Measurements from ENCODE around the gene ITGA1. TPM values are rescaled to one million over a fixed set of nuclear protein-coding genes. Genes with fewer than 3 reads are reported as not detected.
"Not testable (repeated sequence)": the region's sequence is repeated elsewhere in the genome, so short reads cannot be mapped to it uniquely, and the experiment has no call there.

Gene ITGA1
- total RNA-seq, 4 donors from 2014 or later = 2.4 to 10.7 (median 5.4) TPM

DNA sequence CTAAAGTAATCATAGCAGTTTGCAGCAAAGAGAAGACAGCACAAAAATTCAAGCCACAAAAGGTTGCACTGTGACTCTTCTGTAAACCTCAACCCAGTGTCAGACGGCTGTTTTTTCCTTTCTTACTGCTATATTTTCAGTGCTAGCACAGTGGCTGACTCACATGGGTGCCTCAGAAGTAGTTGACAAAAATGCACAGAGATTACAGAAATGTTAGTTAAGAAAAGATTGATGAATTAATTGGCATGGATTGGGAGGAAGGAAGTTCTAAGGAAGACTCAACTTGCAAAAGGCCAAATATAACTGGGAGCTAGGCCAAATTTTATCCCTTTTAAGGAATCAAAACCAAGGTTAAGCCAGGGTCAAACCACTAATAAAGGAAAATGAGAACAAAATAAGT lies 43.7 kb upstream of the ITGA1 start:
- H3K4me3 ChIP-seq (ENCODE audit: low read depth, poor library complexity, severe bottlenecking) = no peak overlapping the region
- TF ChIP-seq, protein P1, sequence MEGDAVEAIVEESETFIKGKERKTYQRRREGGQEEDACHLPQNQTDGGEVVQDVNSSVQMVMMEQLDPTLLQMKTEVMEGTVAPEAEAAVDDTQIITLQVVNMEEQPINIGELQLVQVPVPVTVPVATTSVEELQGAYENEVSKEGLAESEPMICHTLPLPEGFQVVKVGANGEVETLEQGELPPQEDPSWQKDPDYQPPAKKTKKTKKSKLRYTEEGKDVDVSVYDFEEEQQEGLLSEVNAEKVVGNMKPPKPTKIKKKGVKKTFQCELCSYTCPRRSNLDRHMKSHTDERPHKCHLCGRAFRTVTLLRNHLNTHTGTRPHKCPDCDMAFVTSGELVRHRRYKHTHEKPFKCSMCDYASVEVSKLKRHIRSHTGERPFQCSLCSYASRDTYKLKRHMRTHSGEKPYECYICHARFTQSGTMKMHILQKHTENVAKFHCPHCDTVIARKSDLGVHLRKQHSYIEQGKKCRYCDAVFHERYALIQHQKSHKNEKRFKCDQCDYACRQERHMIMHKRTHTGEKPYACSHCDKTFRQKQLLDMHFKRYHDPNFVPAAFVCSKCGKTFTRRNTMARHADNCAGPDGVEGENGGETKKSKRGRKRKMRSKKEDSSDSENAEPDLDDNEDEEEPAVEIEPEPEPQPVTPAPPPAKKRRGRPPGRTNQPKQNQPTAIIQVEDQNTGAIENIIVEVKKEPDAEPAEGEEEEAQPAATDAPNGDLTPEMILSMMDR (IDR thresholded peaks at IDR 0.05) = no peak
- no peak for TF ChIP-seq POLR2A (IDR thresholded peaks at IDR 0.05)
- 41 to 45% methylated on average over 1 of the region's 1 CpG for WGBS, 2 donors
- no peak for DNase-seq (ENCODE audit: low spot score in 2 of 2)
- intact Hi-C loops (cut with DNase I; ENCODE audit: low total_unique reads) = no loop called here

DNA sequence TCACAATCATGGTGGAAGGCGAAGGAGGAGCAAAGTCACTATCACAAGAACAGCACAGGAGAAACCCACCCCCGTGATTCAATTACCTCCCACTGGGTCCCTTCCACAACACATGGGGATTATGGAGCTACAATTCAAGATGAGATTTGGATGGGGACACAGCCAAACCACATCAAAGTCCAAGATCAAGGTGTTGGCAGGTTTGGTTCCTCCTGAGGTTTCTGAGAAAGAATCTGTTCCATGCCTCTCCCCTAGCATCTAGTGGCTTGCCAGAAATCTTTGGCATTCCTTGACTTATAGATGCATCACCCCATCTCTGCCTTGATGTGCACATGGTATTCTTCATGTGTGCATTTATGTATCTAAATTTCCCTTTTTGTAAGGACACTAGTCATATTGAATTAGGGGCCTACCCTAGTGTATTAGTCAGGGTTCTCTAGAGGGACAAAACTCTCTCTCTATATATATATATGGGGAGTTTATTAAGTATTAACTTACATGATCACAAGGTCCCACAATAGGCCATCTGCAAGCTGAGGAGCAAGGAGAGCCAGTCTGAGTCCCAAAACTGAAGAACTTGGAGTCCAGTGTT lies 42.8 kb upstream of the ITGA1 start:
- DNase-seq (ENCODE audit: low spot score in 2 of 2); intact Hi-C loops (cut with DNase I; ENCODE audit: low total_unique reads); H3K4me3 ChIP-seq (ENCODE audit: low read depth, poor library complexity, severe bottlenecking): not testable (repeated sequence)
- 70 to 80% methylated on average over 2 of the region's 2 CpGs for WGBS, 2 donors

DNA sequence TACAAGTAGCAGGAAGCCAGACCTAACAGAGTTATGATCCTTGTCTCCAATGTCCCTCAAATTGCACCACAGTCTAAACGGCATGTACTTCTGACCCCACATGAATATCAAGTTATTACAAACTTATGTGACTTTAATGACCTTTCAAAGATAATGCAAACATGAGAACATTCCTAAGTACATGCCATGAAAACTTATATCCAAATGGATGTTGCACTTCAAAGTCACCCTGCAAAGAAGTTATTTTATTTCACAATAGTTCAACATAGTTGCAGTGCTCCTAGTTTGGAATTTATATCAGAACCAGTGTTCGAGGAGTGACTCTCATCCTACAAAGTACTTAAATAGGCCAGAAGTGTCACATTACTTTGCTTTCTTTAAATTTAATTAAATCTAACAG lies 41.2 kb upstream of the ITGA1 start:
- 61 to 64% methylated on average over 2 of the region's 2 CpGs for WGBS, 2 donors
- TF ChIP-seq, protein P1 (IDR thresholded peaks at IDR 0.05) = no peak
- no peak for TF ChIP-seq POLR2A (IDR thresholded peaks at IDR 0.05)
- intact Hi-C loops (cut with DNase I; ENCODE audit: low total_unique reads) = no loop called here
- no peak overlapping the region for H3K4me3 ChIP-seq (ENCODE audit: low read depth, poor library complexity, severe bottlenecking)
- no peak for DNase-seq (ENCODE audit: low spot score in 2 of 2)

DNA sequence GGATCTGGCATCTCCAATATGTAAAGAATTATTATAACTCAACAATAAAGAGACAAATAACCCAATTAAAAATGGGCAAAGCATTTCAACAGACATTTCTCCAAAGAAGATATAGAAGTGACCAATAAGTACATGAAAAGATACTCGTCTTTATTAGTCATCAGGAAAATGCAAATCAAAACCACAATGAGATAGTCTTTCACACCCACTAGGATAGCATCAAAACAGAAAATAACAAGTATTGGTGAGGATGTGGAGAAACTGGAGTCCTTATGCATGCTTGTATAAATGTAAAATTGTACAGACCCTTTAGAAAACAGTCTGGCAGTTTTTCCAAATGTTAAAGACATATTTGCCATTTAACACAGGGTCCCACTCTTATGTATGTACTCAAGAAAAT lies 39.1 kb upstream of the ITGA1 start:
- no peak overlapping the region for H3K4me3 ChIP-seq (ENCODE audit: low read depth, poor library complexity, severe bottlenecking)
- 26 to 31% methylated on average over 1 of the region's 1 CpG for WGBS, 2 donors
- DNase-seq (ENCODE audit: low spot score in 2 of 2) = no peak
- no peak for TF ChIP-seq POLR2A (IDR thresholded peaks at IDR 0.05)
- TF ChIP-seq, protein P1 (IDR thresholded peaks at IDR 0.05) = no peak
- intact Hi-C loops (cut with DNase I; ENCODE audit: low total_unique reads) = no loop called here

DNA sequence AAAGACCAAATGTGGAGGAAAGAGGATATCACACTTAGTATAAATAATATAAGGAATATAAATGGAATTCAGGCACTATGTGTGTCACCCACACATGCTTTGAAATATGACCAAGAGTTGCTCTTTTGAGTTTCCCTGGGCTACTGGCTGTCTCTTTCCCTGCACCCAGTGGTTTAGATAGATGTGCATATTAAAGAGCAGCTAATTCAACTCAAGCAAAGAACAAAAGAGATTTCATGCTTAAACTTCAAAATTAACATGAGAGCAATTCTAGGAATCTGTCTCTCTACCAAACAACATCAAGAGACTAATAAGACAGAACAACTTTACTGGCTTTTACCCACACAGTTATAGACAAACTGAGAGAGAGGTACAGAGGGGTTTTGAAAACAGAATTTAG lies 38.0 kb upstream of the ITGA1 start:
- intact Hi-C loops (cut with DNase I; ENCODE audit: low total_unique reads) = no loop called here
- TF ChIP-seq, protein P1 (IDR thresholded peaks at IDR 0.05) = no peak
- no peak for TF ChIP-seq POLR2A (IDR thresholded peaks at IDR 0.05)
- DNase-seq (ENCODE audit: low spot score in 2 of 2) = no peak
- H3K4me3 ChIP-seq (ENCODE audit: low read depth, poor library complexity, severe bottlenecking) = no peak overlapping the region

DNA sequence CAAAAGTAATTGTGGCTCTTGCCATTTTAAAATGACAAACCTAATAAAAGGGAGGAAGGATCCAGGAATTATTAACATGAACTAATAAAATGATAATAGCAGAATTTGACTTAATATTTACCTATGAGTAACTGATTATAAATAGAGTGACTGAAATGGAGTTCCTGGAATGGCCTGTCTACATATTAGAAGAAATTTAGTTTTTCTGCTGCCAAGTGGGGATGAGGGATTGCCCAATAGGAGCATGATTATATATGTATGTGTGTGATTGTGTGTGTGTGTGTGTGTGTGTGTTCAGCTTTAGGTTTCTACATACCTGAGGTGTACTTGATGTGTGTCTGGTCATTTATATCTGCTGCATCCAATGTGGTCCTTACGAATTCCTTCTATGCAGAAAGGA lies 36.6 kb upstream of the ITGA1 start:
- TF ChIP-seq, protein P1 (IDR thresholded peaks at IDR 0.05) = no peak
- no peak for TF ChIP-seq POLR2A (IDR thresholded peaks at IDR 0.05)
- intact Hi-C loops (cut with DNase I; ENCODE audit: low total_unique reads) = no loop called here
- H3K4me3 ChIP-seq (ENCODE audit: low read depth, poor library complexity, severe bottlenecking) = no peak overlapping the region
- no peak for DNase-seq (ENCODE audit: low spot score in 2 of 2)
- WGBS, 2 donors = 92 to 93% methylated on average over 1 of the region's 1 CpG

Data from lower leg skin (tissue), 4 donors.